SW480 (cell line): ENCODE measurements around the gene SLC35G1.

Source experiments
- DNase-seq: peaks from one replicate; pipeline ENCODE4 v3.0.0-alpha.2; 2016; ENCODE audit warnings: low spot score

Gene SLC35G1

GRCh38 chr10:93951905-93952304 lies 58.1 kb downstream of the SLC35G1 start:
- no peak for DNase-seq
